ENCODE results near the gene BET1. TPM values are rescaled to one million over a fixed set of nuclear protein-coding genes. Genes with fewer than 3 reads are reported as not detected.

The BET1 gene
- polyA plus RNA-seq, 1 of the 3 experiments (the other 2 are of a cell fraction): 20.1 TPM

DNA sequence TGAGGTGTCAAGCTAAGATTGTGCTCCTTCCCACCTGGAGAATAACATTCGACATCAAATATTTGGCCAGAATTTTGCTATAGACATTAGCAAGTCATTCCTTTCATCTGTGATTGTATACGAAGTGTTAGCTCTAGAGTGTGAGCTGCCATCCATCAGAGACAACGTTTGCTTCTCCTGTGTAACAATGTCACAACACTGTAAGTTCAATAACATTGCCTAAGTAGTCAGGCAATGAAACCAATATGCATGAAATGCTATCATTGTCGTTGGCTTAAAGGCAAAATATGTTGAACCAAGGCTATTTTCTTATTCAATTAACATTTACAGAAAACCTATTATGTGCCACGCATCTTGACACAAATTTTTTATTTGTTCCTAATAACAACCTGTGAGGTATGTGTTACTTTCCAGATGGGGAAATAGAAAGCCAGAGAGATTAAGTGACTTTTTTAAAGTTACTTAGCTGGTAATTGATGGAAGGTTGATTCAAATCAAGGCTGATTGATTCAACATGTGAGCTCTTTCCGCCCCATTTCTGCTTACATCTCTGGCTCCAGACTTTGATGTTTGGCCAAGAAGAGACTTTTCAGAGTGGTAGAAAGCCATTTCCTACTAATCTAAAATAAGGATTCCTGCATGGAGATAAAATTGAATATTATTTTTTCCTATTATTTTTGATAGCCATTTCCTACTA, 32.0 kb downstream of the BET1 start (continued):
- TF ChIP-seq MAX (IDR thresholded peaks at IDR 0.05; ENCODE audit: low read depth) (no peak), GABPA (IDR thresholded peaks at IDR 0.05; ENCODE audit: low read depth) (no peak), MXI1 (IDR thresholded peaks at IDR 0.05; ENCODE audit: low read depth, low read length) (peak; percentile 43; the same call in 1 of the 2 replicates), FOSL2 (IDR thresholded peaks at IDR 0.05; ENCODE audit: borderline replicate concordance, low read depth) (no peak)

- WGBS (ENCODE audit: low lambda C conversion rate): 85% methylated on average over 2 of the region's 2 CpGs
- no peak for DNase-seq
- H3K79me2 ChIP-seq (ENCODE audit: insufficient read depth): no peaks in the 10 kb centered on the region
Observed at GRCh38 chr7:93968911-93969620, 35.1 kb downstream of the BET1 start.

More at GRCh38 chr7:93968911-93969620, 35.1 kb downstream of the BET1 start:
- no peak for TF ChIP-seq TCF12 (IDR thresholded peaks at IDR 0.05)
- no peak for TF ChIP-seq TAF1 (IDR thresholded peaks at IDR 0.05; ENCODE audit: borderline replicate concordance, low read depth, low read length)
- TF ChIP-seq FOXM1 (IDR thresholded peaks at IDR 0.05; ENCODE audit: low read depth): no peak
- TF ChIP-seq GABPA (IDR thresholded peaks at IDR 0.05; ENCODE audit: low read depth): no peak
- no peak for TF ChIP-seq RXRA (IDR thresholded peaks at IDR 0.05; ENCODE audit: borderline replicate concordance, low read depth)
- TF ChIP-seq, protein P1, sequence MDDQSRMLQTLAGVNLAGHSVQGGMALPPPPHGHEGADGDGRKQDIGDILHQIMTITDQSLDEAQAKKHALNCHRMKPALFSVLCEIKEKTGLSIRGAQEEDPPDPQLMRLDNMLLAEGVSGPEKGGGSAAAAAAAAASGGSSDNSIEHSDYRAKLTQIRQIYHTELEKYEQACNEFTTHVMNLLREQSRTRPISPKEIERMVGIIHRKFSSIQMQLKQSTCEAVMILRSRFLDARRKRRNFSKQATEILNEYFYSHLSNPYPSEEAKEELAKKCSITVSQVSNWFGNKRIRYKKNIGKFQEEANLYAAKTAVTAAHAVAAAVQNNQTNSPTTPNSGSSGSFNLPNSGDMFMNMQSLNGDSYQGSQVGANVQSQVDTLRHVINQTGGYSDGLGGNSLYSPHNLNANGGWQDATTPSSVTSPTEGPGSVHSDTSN (IDR thresholded peaks at IDR 0.05): no peak
- TF ChIP-seq REST (IDR thresholded peaks at IDR 0.05; ENCODE audit: low read depth, low read length): no peak
- TF ChIP-seq EP300 (IDR thresholded peaks at IDR 0.05; ENCODE audit: borderline replicate concordance in 1 of 2, low read depth in 1 of 2, low read length in 1 of 2): no peak
- TF ChIP-seq, protein P2, sequence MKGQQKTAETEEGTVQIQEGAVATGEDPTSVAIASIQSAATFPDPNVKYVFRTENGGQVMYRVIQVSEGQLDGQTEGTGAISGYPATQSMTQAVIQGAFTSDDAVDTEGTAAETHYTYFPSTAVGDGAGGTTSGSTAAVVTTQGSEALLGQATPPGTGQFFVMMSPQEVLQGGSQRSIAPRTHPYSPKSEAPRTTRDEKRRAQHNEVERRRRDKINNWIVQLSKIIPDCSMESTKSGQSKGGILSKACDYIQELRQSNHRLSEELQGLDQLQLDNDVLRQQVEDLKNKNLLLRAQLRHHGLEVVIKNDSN (IDR thresholded peaks at IDR 0.05; ENCODE audit: borderline replicate concordance, low read depth): no peak
- no peak overlapping the region for H3K9ac ChIP-seq
- no peaks in the 10 kb centered on the region for H3K9me2 ChIP-seq
- H3K27me3 ChIP-seq (ENCODE audit: insufficient read depth): no peaks in the 10 kb centered on the region
- H3K4me1 ChIP-seq (ENCODE audit: control insufficient read depth in 1 of 2, insufficient read depth in 2 of 2, low read depth in 1 of 2, low read length in 1 of 2): peaks cover 0 to 42% of the 10 kb centered on the region in 2 experiments; a peak in 2 of 4 replicates
- peak overlapping the region in 1 of 2 experiments; percentile 19; a peak in 1 of 4 replicates for H3K27ac ChIP-seq (ENCODE audit: low read depth in 2 of 2, low read length in 1 of 2)
- CTCF ChIA-PET: interaction anchor here (1.9 kb wide), 1 partner anchor 66 kb away, joined by 5 read pairs; no protein-coding TSS in a partner anchor
- no peaks in the 10 kb centered on the region for H3K36me3 ChIP-seq (replicated peaks in 1 of 2; ENCODE audit: control insufficient read depth in 1 of 2, insufficient read depth in 2 of 2, low read length in 1 of 2)
- no peak overlapping the region for H2AFZ ChIP-seq (ENCODE audit: low read depth)
- H3F3A ChIP-seq (replicated peaks; ENCODE audit: insufficient read depth): no peaks in the 10 kb centered on the region
- H4K20me1 ChIP-seq (ENCODE audit: insufficient read depth): no peaks in the 10 kb centered on the region
- H3K4me3 ChIP-seq (ENCODE audit: low read depth in 2 of 2, low read length in 1 of 2): no peak overlapping the region
- no peak overlapping the region for H3K4me2 ChIP-seq
- H3K9me3 ChIP-seq: no peaks in the 10 kb centered on the region
- POLR2A ChIA-PET: no interaction called here
